ENCODE measurements around the gene PIN1. TPM values are rescaled to one million over a fixed set of nuclear protein-coding genes. Genes with fewer than 3 reads are reported as not detected.

The PIN1 gene
- total and polyA plus RNA-seq, 11 donors = 82.8 to 159 (median 93.1) TPM

DNA sequence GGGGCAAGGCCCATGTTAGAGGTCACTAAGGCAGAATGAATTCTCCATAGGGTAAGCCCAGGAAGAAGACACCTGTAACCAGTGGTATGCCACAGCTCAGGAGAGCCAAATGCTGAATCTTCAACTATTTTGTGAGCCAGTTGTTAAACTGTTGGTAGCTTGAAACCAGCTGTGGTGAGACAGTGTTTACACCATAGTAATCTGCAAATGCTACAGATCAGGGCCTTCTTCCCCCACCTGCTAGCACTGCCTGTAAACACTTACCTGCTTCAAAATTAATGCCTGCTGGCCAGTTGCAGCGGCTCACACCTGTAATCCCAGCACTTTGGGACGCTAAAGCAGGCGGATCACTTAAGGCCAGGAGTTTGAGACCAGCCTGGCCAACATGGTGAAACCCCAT, 28.3 kb upstream of the PIN1 start:
- peaks cover 0 to 70% (median 54%) of the 10 kb centered on the region in 9 donors for H3K36me3 ChIP-seq

DNA sequence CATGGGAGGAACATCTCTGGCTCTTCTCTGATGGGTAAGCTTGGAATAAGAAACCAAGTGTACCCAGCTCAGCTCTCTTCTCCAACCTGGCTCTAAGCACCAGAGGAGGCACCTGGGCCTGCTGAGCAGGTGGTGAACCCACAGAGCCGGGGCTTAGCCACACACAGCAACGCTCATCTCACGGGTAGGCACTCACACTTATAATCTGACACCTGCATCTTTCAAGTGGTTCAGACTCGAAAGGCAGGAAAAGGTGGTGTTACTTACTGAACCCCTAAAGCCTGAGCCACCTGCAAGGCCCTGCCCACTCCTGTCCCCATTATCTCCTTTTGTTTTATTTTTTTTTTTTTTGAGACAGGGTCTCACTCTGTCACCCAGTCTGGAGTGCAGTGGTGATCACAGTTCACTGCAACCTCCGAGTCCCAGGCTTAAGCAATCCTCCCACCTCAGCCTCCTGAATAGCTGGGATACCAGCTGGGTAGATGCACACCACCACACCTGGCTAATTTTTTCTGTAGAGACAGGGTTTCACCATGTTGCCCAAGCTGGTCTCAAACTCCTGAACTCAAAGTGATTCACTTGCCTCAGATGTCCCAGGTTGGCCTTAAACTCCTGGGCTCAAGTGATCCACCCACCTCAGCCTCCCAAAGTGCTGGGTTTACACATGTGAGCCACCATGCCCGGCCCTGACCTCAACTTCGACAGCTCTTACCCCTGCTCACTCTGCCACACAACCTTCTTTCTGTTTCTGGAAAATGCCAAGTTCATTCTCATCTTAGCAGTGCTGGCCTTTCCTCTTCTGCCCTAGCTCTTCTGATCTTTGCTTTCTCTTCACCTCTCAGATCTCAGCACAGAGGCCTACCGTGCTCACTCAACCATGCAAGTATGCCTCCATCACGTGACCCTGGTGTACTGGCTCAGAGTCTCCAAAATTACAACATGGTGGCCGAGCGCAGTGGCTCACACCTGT, 26.0 kb upstream of the PIN1 start:
- H3K4me1 ChIP-seq = no peaks in the 10 kb centered on the region
- DNase-seq = peak in 1 of 5 donors; percentile 17
- H3K27ac ChIP-seq = no peak overlapping the region
- no peaks in the 10 kb centered on the region for H3K27me3 ChIP-seq
- peaks cover 0 to 89% (median 68%) of the 10 kb centered on the region in 9 donors for H3K36me3 ChIP-seq
- WGBS, 4 donors = 88 to 92% (median 90%) methylated on average over 11 of the region's 11 CpGs
- H3K4me3 ChIP-seq = no peak overlapping the region
- no peak for ATAC-seq
- no peak for TF ChIP-seq CTCF (IDR thresholded peaks at IDR 0.05)
- TF ChIP-seq POLR2A (IDR thresholded peaks at IDR 0.05) = no peak
- H3K9me3 ChIP-seq = no peaks in the 10 kb centered on the region
- intact Hi-C loops (cut with DNase I) = no loop called here

More for the DNA sequence above, 28.3 kb upstream of the PIN1 start:
- Histone ChIP-seq H3K4me3 (no peak overlapping the region), H3K4me1 (no peaks in the 10 kb centered on the region), H3K27me3 (no peaks in the 10 kb centered on the region), H3K9me3 (no peaks in the 10 kb centered on the region), H3K27ac (no peak overlapping the region)
- TF ChIP-seq CTCF (IDR thresholded peaks at IDR 0.05) (no peak), POLR2A (IDR thresholded peaks at IDR 0.05) (no peak)
- 95 to 97% (median 96%) methylated on average over 3 of the region's 3 CpGs for WGBS, 4 donors
- ATAC-seq (no peak), DNase-seq (no peak)
- intact Hi-C loops (cut with DNase I) = no loop called here

DNA sequence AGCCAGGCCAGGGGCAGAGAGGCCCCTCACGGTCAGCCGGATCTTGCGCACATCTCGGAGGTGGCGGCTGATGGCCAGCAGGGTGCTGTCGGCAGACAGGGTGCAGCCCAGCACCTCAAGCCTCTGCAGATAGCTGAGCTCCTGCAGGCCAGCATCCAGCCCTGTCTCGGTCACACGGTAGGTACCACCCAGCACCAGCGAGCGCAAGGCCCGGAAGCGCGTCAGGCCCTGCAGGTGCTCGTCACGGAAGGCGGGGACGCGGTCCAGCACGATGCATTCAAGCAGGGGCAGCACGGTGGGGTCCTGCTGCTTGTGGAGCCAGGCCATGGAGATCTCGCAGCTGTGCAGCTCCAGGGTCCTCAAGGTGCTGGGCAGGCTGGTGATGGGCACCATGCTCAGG, 24.0 kb upstream of the PIN1 start:
- Histone ChIP-seq H3K27ac (no peak overlapping the region), H3K27me3 (no peaks in the 10 kb centered on the region), H3K36me3 (peaks cover 0 to 76% (median 60%) of the 10 kb centered on the region in 9 donors), H3K4me3 (no peak overlapping the region), H3K4me1 (no peaks in the 10 kb centered on the region), H3K9me3 (no peaks in the 10 kb centered on the region)
- intact Hi-C loops (cut with DNase I) = no loop called here
- WGBS, 4 donors = 70 to 94% (median 92%) methylated on average over 2 to 21 of the region's 21 CpGs
- DNase-seq (peak in 1 of 5 donors; percentile 43), ATAC-seq (peak in 1 of 4 donors; percentile 32)
- TF ChIP-seq CTCF (IDR thresholded peaks at IDR 0.05) (no peak), POLR2A (IDR thresholded peaks at IDR 0.05) (no peak)

GRCh38 chr19:9818175-9818733, 16.9 kb upstream of the PIN1 start:
- TF ChIP-seq POLR2A (IDR thresholded peaks at IDR 0.05) (no peak), CTCF (IDR thresholded peaks at IDR 0.05) (no peak)
- 4 to 5% (median 4%) methylated on average over 37 to 39 of the region's 39 CpGs for WGBS, 4 donors
- intact Hi-C loops (cut with DNase I) = loop anchor here in 2 of 10 donors (2.0 to 5.0 kb wide), 2 partner anchors 17 to 386 kb away; partner anchors contain the start of gene PIN1 (in 1 of the 2)
- peak overlapping the region; percentile 88 to 98 (median 96) for H3K27ac ChIP-seq
- DNase-seq = no peak
- H3K4me1 ChIP-seq = peaks cover 4 to 26% (median 18%) of the 10 kb centered on the region in 12 donors
- H3K36me3 ChIP-seq = peaks cover 0 to 12% (median 7%) of the 10 kb centered on the region in 9 donors
- H3K9me3 ChIP-seq = no peaks in the 10 kb centered on the region
- ATAC-seq = no peak
- H3K27me3 ChIP-seq = no peaks in the 10 kb centered on the region
- H3K4me3 ChIP-seq = peak overlapping the region; percentile 69 to 98 (median 88)
